Measurements from ENCODE around the gene FAM167B. TPM values are rescaled to one million over a fixed set of nuclear protein-coding genes. Genes with fewer than 3 reads are reported as not detected.
"Not testable (repeated sequence)": the region's sequence is repeated elsewhere in the genome, so short reads cannot be mapped to it uniquely, and the experiment has no call there.

Gene FAM167B
- total RNA-seq, 2 experiments from 2014 or later = 0.58 to 0.87 TPM

- Mint-ChIP-seq H3K27ac (peak within 1 kb of the TSS; percentile 96), H3K4me3 (peak within 1 kb of the TSS; percentile 95), H3K4me1 (peaks cover 54% of the 10 kb centered on the region), H3K27me3 (no peaks in the 10 kb centered on the region), H3K9me3 (no peaks in the 10 kb centered on the region), H3K36me3 (ENCODE audit: low read depth) (peaks cover 44% of the 10 kb centered on the region)
- peak; percentile 70 for DNase-seq
- ChIA-PET POLR2A (interaction anchor here (0.6 kb wide), 1 partner anchor 40 kb away, joined by 5 read pairs; no protein-coding TSS in a partner anchor), CTCF (interaction anchor here (0.7 to 4.7 kb wide), 9 partner anchors 8 to 36 kb away, joined by 3 to 52 read pairs (median 5); no protein-coding TSS in a partner anchor)
Measured at GRCh38 chr1:32250893-32251716, 4.1 kb downstream of the FAM167B start, which contains the start of gene LCK. Gene LCK (plus strand): TSS chr1:32251265. CDS start chr1:32274330, 23,065 bp downstream.

- H3K9me3 Mint-ChIP-seq = no peaks in the 10 kb centered on the region
- peak; percentile 54 for DNase-seq
- peak overlapping the region; percentile 95 for H3K4me3 Mint-ChIP-seq
- peaks cover 71% of the 10 kb centered on the region for H3K36me3 Mint-ChIP-seq (ENCODE audit: low read depth)
- ChIA-PET POLR2A (interaction anchor here (0.6 to 0.7 kb wide), 2 partner anchors 19 to 36 kb away, joined by 3 to 5 read pairs; partner anchors contain the start of gene HDAC1), CTCF (interaction anchor here (0.5 to 6.9 kb wide), 9 partner anchors 6 to 142 kb away, joined by 3 to 52 read pairs (median 3); partner anchors contain the start of genes FAM167B and LCK)
- no peaks in the 10 kb centered on the region for H3K27me3 Mint-ChIP-seq
- peaks cover 47% of the 10 kb centered on the region for H3K4me1 Mint-ChIP-seq
- peak overlapping the region; percentile 92 for H3K27ac Mint-ChIP-seq
Measured at GRCh38 chr1:32255072-32256071, 8.3 kb downstream of the FAM167B start.

GRCh38 chr1:32256473-32257226 is 9.6 kb downstream of the FAM167B start:
- Mint-ChIP-seq H3K4me1 (peaks cover 45% of the 10 kb centered on the region), H3K9me3 (no peaks in the 10 kb centered on the region), H3K27ac (peak overlapping the region; percentile 92), H3K27me3 (no peaks in the 10 kb centered on the region), H3K4me3 (peak overlapping the region; percentile 81), H3K36me3 (ENCODE audit: low read depth) (peaks cover 68% of the 10 kb centered on the region)
- CTCF ChIA-PET = interaction anchor here (0.6 to 6.9 kb wide), 9 partner anchors 7 to 244 kb away, joined by 3 to 52 read pairs (median 3); partner anchors contain the start of genes FAM167B and LCK
- POLR2A ChIA-PET = no interaction called here
- no peak for DNase-seq

GRCh38 chr1:32257227-32257508 is 10.1 kb downstream of the FAM167B start:
- POLR2A ChIA-PET = no interaction called here
- H3K27me3 Mint-ChIP-seq = no peaks in the 10 kb centered on the region
- no peaks in the 10 kb centered on the region for H3K9me3 Mint-ChIP-seq
- H3K36me3 Mint-ChIP-seq (ENCODE audit: low read depth) = peaks cover 63% of the 10 kb centered on the region
- peak overlapping the region; percentile 81 for H3K4me3 Mint-ChIP-seq
- H3K27ac Mint-ChIP-seq = peak overlapping the region; percentile 92
- DNase-seq = no peak
- CTCF ChIA-PET = interaction anchor here (0.6 to 6.9 kb wide), 7 partner anchors 8 to 129 kb away, joined by 3 to 52 read pairs (median 3); partner anchors contain the start of genes FAM167B and LCK
- H3K4me1 Mint-ChIP-seq = peaks cover 45% of the 10 kb centered on the region

GRCh38 chr1:32263236-32263593 is 16.2 kb downstream of the FAM167B start:
- CTCF ChIA-PET = interaction anchor here (0.7 to 1.2 kb wide), 2 partner anchors 9 to 13 kb away, joined by 3 read pairs; partner anchors contain the start of gene LCK
- POLR2A ChIA-PET, H3K4me3 Mint-ChIP-seq, H3K27me3 Mint-ChIP-seq, DNase-seq, H3K27ac Mint-ChIP-seq, H3K9me3 Mint-ChIP-seq: not testable (repeated sequence)
- Mint-ChIP-seq H3K4me1 (peaks cover 61% of the 10 kb centered on the region), H3K36me3 (ENCODE audit: low read depth) (peaks cover 46% of the 10 kb centered on the region)

GRCh38 chr1:32263744-32264143 is 16.7 kb downstream of the FAM167B start:
- Mint-ChIP-seq H3K36me3 (ENCODE audit: low read depth) (peaks cover 44% of the 10 kb centered on the region), H3K9me3 (no peaks in the 10 kb centered on the region), H3K4me1 (peaks cover 58% of the 10 kb centered on the region), H3K27ac (peak overlapping the region; percentile 92), H3K27me3 (no peaks in the 10 kb centered on the region), H3K4me3 (peak overlapping the region; percentile 56)
- no peak for DNase-seq
- ChIA-PET POLR2A (no interaction called here), CTCF (no interaction called here)

- H3K4me1 Mint-ChIP-seq = peaks cover 55% of the 10 kb centered on the region
- CTCF ChIA-PET = interaction anchor here (0.6 to 1.9 kb wide), 7 partner anchors 8 to 196 kb away, joined by 3 to 10 read pairs (median 3); partner anchors contain the start of gene LCK
- peaks cover 40% of the 10 kb centered on the region for H3K36me3 Mint-ChIP-seq (ENCODE audit: low read depth)
- POLR2A ChIA-PET = interaction anchor here (0.6 kb wide), 1 partner anchor 517 kb away, joined by 6 read pairs; no protein-coding TSS in a partner anchor
- no peak for DNase-seq
- no peaks in the 10 kb centered on the region for H3K9me3 Mint-ChIP-seq
- H3K27me3 Mint-ChIP-seq = no peaks in the 10 kb centered on the region
- peak overlapping the region; percentile 38 for H3K4me3 Mint-ChIP-seq
- H3K27ac Mint-ChIP-seq = peak overlapping the region; percentile 82
Measured at GRCh38 chr1:32265846-32266245, 18.8 kb downstream of the FAM167B start.

GRCh38 chr1:32266921-32267591 is 20.0 kb downstream of the FAM167B start:
- Mint-ChIP-seq H3K36me3 (ENCODE audit: low read depth) (peaks cover 49% of the 10 kb centered on the region), H3K4me1 (peaks cover 67% of the 10 kb centered on the region), H3K9me3 (no peaks in the 10 kb centered on the region), H3K27ac (peak overlapping the region; percentile 98), H3K27me3 (no peaks in the 10 kb centered on the region), H3K4me3 (peak overlapping the region; percentile 76)
- ChIA-PET POLR2A (interaction anchor here (0.6 to 1.2 kb wide), 2 partner anchors 51 to 69 kb away, joined by 3 to 4 read pairs; partner anchors contain the start of gene MARCKSL1), CTCF (interaction anchor here (1.0 to 1.2 kb wide), 2 partner anchors 12 kb away, joined by 3 read pairs; no protein-coding TSS in a partner anchor)
- DNase-seq = peak; percentile 47

GRCh38 chr1:32269744-32270143 is 22.7 kb downstream of the FAM167B start:
- H3K27ac Mint-ChIP-seq = peak overlapping the region; percentile 76
- DNase-seq = no peak
- ChIA-PET POLR2A (no interaction called here), CTCF (interaction anchor here (0.7 to 1.9 kb wide), 5 partner anchors 11 to 36 kb away, joined by 3 to 6 read pairs (median 3); no protein-coding TSS in a partner anchor)
- H3K4me1 Mint-ChIP-seq = peaks cover 73% of the 10 kb centered on the region
- no peaks in the 10 kb centered on the region for H3K27me3 Mint-ChIP-seq
- peaks cover 60% of the 10 kb centered on the region for H3K36me3 Mint-ChIP-seq (ENCODE audit: low read depth)
- H3K4me3 Mint-ChIP-seq = no peak overlapping the region
- H3K9me3 Mint-ChIP-seq = no peaks in the 10 kb centered on the region

- Mint-ChIP-seq H3K4me1 (peaks cover 65% of the 10 kb centered on the region), H3K36me3 (ENCODE audit: low read depth) (peaks cover 66% of the 10 kb centered on the region), H3K9me3 (no peaks in the 10 kb centered on the region), H3K27ac (peak overlapping the region; percentile 90), H3K4me3 (peak overlapping the region; percentile 72), H3K27me3 (no peaks in the 10 kb centered on the region)
- no peak for DNase-seq
- CTCF ChIA-PET = interaction anchor here (1.3 kb wide), 1 partner anchor 71 kb away, joined by 4 read pairs; no protein-coding TSS in a partner anchor
- POLR2A ChIA-PET = interaction anchor here (0.6 to 0.7 kb wide), 3 partner anchors 19 to 57 kb away, joined by 3 to 6 read pairs (median 4); partner anchors contain the start of gene HDAC1
Measured at GRCh38 chr1:32272557-32273390, 25.8 kb downstream of the FAM167B start.
